Right atrium auricular region (tissue), 2 donors: ENCODE data around the gene FCRLB. TPM values are rescaled to one million over a fixed set of nuclear protein-coding genes. Genes with fewer than 3 reads are reported as not detected.
"Not testable (repeated sequence)": the region's sequence is repeated elsewhere in the genome, so short reads cannot be mapped to it uniquely, and the experiment has no call there.

Experiments
- DNase-seq: peaks from one replicate; pipeline ENCODE4 v3.0.0-alpha.2; 2019; ENCODE audit warnings: low spot score
- H3K27ac ChIP-seq, 2 donors: fragments of 200-600 bp; sonication (generic); 1 replicate in 1 of 2; 2 replicates in 1 of 2; pipeline ENCODE4 v1.5.1; 2016 to 2019
- H3K27me3 ChIP-seq, 2 donors: fragments of 200-600 bp; sonication (generic); one replicate each; pipeline versions ENCODE4 v1.5.1 to v1.6.0; 2017 to 2019
- H3K36me3 ChIP-seq: fragments of 200-600 bp; sonication (generic); one replicate; pipeline ENCODE4 v1.5.1; 2016
- H3K4me1 ChIP-seq, 2 donors: fragments of 200-600 bp; sonication (generic); one replicate each; pipeline versions ENCODE4 v1.5.1 to v1.6.0; 2017 to 2019
- H3K4me3 ChIP-seq, 2 donors: fragments of 200-600 bp; sonication (generic); 1 replicate in 1 of 2; 2 replicates in 1 of 2; pipeline ENCODE4 v1.5.1; 2017 to 2019; ENCODE audit warnings: mild to moderate bottlenecking in 1 of 2, moderate library complexity in 1 of 2
- H3K9me3 ChIP-seq, 2 donors: fragments of 200-600 bp; sonication (generic); one replicate each; pipeline ENCODE4 v1.5.1; 2019
- total RNA-seq, 2 donors: library from RNA; depleted of rRNA; stranded (reverse); fragments of >200 nt; gene quantifications; one replicate each; pipeline ENCODE4 v1.1.0, GENCODE V29; 2016
- TF ChIP-seq, protein P1 (sequence below), 2 donors: fragments of 200-600 bp; sonication (generic); IDR thresholded peaks; one replicate each; pipeline ENCODE4 v1.5.1; 2019; ENCODE audit warnings: antibody characterized with exemption in 2 of 2

FCRLB gene
- total RNA-seq, 2 donors from 2014 or later: 0.20 to 0.63 TPM

DNA sequence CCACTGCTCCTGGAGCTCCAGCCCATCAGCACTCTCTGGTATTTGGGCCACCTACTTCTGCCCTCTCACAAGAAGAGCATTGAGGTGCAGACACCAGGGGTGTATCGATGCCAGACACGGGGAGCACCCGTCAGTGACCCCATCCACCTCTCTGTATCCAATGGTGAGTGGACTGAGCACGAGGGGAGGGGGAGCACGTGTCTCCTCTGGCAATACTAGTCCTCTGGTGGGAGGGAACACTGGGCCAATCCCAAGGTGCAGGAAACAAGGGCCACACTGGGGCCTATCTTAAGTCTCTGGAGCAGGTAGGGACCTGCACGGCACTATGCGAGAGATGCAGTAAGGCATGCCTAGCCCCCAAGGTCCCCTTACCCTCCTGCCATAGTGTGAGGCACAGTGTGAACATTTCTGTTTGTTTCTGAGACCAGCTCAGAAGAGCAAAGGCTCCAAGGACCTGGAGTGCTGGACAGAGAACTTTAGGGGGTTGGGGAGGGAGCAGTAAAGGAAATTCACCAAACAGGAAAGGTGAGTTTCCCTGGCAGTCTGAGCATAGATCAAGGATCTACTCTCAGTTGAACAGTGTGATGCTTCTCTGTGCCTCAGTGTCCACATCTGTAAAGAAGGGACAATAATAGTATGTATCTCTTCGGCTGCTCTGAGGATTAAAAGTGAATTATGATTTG, 2.3 kb downstream of the FCRLB start:
- H3K36me3 ChIP-seq: no peaks in the 10 kb centered on the region
- H3K4me3 ChIP-seq: no peak overlapping the region
- DNase-seq: no peak
- H3K27ac ChIP-seq: no peak overlapping the region
- no peaks in the 10 kb centered on the region for H3K9me3 ChIP-seq
- peaks cover 0 to 15% of the 10 kb centered on the region in 2 donors for H3K4me1 ChIP-seq
- TF ChIP-seq, protein P1, sequence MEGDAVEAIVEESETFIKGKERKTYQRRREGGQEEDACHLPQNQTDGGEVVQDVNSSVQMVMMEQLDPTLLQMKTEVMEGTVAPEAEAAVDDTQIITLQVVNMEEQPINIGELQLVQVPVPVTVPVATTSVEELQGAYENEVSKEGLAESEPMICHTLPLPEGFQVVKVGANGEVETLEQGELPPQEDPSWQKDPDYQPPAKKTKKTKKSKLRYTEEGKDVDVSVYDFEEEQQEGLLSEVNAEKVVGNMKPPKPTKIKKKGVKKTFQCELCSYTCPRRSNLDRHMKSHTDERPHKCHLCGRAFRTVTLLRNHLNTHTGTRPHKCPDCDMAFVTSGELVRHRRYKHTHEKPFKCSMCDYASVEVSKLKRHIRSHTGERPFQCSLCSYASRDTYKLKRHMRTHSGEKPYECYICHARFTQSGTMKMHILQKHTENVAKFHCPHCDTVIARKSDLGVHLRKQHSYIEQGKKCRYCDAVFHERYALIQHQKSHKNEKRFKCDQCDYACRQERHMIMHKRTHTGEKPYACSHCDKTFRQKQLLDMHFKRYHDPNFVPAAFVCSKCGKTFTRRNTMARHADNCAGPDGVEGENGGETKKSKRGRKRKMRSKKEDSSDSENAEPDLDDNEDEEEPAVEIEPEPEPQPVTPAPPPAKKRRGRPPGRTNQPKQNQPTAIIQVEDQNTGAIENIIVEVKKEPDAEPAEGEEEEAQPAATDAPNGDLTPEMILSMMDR (IDR thresholded peaks at IDR 0.05): no peak
- H3K27me3 ChIP-seq: no peaks in the 10 kb centered on the region

DNA sequence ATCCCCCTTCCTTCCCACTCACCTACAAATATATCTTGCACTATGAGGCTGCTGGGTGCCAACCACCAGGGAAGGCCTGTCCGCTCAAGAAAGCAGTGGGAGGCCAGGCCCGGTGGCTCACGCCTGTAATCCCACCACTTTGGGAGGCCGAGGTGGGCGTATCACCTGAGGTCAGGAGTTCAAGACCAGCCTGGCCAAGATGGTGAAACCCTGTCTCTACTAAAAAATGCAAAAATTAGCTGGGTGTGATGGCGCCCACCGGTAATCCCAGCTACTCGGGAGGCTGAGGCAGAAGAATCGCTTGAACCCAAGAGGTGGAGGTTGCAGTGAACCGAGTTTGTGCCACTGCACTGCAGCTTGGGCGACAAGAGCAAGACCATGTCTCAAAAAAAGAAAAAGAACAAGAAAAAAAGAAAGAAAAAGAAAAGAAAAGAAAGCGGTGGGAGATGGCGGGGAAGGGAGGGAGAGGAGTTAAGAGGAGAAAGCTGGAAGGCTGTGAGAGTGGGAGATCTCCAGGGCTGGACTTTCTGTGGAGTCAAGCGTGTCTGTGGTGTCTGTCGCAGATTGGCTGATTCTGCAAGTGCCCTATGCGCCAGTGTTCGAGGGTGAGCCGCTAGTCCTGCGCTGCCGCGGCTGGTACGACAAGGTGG, 4.0 kb downstream of the FCRLB start:
- not testable (repeated sequence) for H3K27me3 ChIP-seq, H3K36me3 ChIP-seq, DNase-seq, H3K9me3 ChIP-seq
- Histone ChIP-seq H3K27ac (peak overlapping the region in 1 of 2 donors; percentile 81), H3K4me3 (peak overlapping the region; percentile 73 to 75), H3K4me1 (peaks cover 0 to 15% of the 10 kb centered on the region in 2 donors)

DNA sequence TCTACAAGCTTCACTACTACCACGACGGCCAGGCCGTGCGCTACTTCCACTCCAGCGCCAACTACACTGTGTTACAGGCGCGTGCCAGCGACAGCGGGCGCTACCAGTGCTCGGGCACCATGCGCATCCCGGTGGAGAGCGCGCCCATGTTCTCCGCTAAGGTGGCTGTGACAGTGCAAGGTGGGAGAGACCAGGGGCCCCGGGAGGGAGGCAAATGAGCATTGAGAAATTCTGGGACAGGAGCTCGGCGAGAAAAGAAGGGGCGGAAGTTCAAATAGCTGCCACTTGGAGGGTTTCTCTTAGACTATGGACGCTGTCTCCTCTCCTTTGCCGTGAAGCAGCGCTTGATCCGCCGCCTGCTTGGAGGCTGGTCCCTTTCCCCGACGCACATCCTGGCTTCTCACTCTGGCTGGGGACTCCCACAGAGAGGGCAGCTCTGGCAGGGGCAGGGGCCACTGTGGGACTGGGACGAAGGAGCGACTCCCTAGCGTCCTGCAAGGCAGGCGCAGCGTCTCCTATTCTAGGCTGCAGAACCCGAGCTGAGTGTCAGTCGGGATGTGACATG, 4.6 kb downstream of the FCRLB start:
- TF ChIP-seq, protein P1 (IDR thresholded peaks at IDR 0.05): no peak
- Histone ChIP-seq H3K27me3 (no peaks in the 10 kb centered on the region), H3K36me3 (no peaks in the 10 kb centered on the region), H3K4me1 (peaks cover 0 to 15% of the 10 kb centered on the region in 2 donors), H3K27ac (peak overlapping the region; percentile 79 to 81), H3K9me3 (no peaks in the 10 kb centered on the region), H3K4me3 (peak overlapping the region; percentile 73 to 75)
- DNase-seq: peak; percentile 59

DNA sequence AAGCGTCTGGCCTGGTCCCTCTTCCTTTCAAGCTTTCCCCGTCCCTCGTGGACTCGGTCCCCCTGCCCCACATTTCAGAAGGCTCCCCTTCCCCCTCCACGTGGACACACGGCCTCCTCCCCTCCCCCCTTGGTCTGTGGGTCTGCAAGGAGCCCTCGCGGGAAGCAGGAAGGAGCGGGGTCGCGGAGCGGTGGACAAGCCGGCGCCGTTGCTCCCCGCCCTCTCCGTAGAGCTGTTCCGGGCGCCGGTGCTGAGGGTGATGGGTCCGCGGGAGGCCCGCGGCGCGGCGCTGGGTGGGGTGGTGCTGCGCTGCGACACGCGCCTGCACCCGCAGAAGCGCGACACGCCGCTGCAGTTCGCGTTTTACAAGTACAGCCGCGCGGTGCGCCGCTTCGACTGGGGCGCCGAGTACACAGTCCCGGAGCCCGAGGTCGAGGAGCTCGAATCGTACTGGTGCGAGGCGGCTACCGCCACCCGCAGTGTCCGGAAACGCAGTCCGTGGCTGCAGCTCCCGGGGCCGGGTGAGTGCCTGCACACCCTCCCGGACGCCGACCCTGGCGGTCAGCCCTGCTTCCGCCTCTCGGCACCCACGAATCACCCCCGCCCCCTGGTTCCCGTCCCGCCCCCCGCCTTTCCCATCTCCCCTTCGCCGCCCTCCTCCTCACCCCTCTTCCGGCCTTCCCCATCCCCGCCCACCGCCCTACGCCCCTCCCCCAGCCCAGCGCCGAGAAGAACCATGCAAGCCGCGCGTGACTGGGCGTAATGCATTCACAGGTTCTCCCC, 5.3 kb downstream of the FCRLB start:
- Histone ChIP-seq H3K27me3 (no peaks in the 10 kb centered on the region), H3K4me3 (peak overlapping the region; percentile 73 to 75), H3K36me3 (no peaks in the 10 kb centered on the region), H3K9me3 (no peaks in the 10 kb centered on the region), H3K27ac (peak overlapping the region; percentile 79 to 81), H3K4me1 (peaks cover 0 to 15% of the 10 kb centered on the region in 2 donors)
- TF ChIP-seq, protein P1 (IDR thresholded peaks at IDR 0.05): no peak
- DNase-seq: peak; percentile 83

DNA sequence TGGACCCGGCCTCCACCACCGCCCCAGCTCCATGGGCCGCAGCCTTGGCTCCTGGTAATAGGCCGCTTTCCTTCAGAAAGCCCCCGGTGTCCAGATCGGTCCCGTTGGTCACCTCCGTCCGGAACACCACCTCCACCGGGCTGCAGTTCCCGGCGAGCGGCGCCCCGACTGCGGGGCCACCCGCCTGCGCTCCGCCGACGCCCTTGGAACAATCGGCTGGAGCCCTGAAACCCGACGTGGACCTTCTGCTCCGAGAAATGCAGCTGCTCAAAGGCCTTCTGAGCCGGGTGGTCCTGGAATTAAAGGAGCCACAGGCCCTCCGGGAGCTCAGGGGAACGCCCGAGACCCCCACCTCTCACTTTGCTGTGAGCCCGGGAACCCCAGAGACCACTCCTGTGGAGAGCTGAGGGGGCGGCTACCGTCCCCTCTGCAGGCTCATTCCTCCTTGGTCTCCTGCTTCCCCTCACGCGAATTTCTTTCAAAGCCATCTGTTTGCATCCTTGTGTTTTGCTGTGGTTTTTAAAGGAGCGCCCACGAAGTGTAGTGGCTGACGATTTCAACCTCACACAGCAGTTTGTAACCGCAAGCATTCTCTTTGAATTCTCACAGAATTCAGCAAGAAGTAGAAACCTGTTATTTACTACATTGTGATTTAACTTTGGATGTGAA, 6.0 kb downstream of the FCRLB start:
- TF ChIP-seq, protein P1 (IDR thresholded peaks at IDR 0.05): no peak
- no peak for DNase-seq
- Histone ChIP-seq H3K27ac (peak overlapping the region; percentile 79 to 81), H3K27me3 (no peaks in the 10 kb centered on the region), H3K4me1 (peaks cover 0 to 15% of the 10 kb centered on the region in 2 donors), H3K36me3 (no peaks in the 10 kb centered on the region), H3K9me3 (no peaks in the 10 kb centered on the region), H3K4me3 (peak overlapping the region; percentile 73 to 75)
